Thoracic aorta (tissue), 2 donors: ENCODE measurements around the gene PRKAA2. TPM values are rescaled to one million over a fixed set of nuclear protein-coding genes. Genes with fewer than 3 reads are reported as not detected.
A peak's percentile ranks its signal among the peaks of the same experiment; 100 is the strongest.
"Not testable (repeated sequence)": the region's sequence is repeated elsewhere in the genome, so short reads cannot be mapped to it uniquely, and the experiment has no call there.

Experiments used
- ATAC-seq: fragments of 150-250 bp; one replicate; pipeline ENCODE4 v1.8.0; 2017; ENCODE audit warnings: low read depth; ENCODE audit not compliant: insufficient number of reproducible peaks, low FRiP score
- DNase-seq: peaks from one replicate; pipeline ENCODE4 v3.0.0-alpha.2; 2020; ENCODE audit warnings: low spot score
- H3K27ac ChIP-seq, 2 donors: fragments of 200-600 bp; sonication (generic); 1 replicate in 1 of 2; 2 replicates in 1 of 2; pipeline ENCODE4 v1.5.1; 2016; ENCODE audit warnings: mild to moderate bottlenecking in 2 of 2, moderate library complexity in 2 of 2
- H3K27me3 ChIP-seq: fragments of 200-600 bp; sonication (generic); replicated peaks from 2 replicates; pipeline ENCODE4 v1.6.0; 2016; ENCODE audit warnings: mild to moderate bottlenecking; ENCODE audit not compliant: insufficient read depth
- H3K36me3 ChIP-seq: fragments of 200-600 bp; sonication (generic); one replicate; pipeline ENCODE4 v1.5.1; 2016
- H3K4me1 ChIP-seq, 2 donors: fragments of 200-600 bp; sonication (generic); 1 replicate in 1 of 2; 2 replicates in 1 of 2; pipeline versions ENCODE4 v1.5.1 to v1.6.0; 2016; ENCODE audit warnings: low read depth in 2 of 2, mild to moderate bottlenecking in 1 of 2; ENCODE audit not compliant: control insufficient read depth in 1 of 2
- H3K4me3 ChIP-seq: fragments of 200-600 bp; sonication (generic); 2 replicates; pipeline ENCODE4 v1.5.1; 2016; ENCODE audit warnings: mild to moderate bottlenecking
- H3K9me3 ChIP-seq: fragments of 200-600 bp; sonication (generic); 2 replicates; pipeline ENCODE4 v1.5.1; 2016
- total RNA-seq, 2 donors: library from RNA; depleted of rRNA; stranded (reverse); fragments of >200 nt; gene quantifications; one replicate each; pipeline versions ENCODE4 v1.1.0 to v1.2.3, GENCODE V29; 2016
- TF ChIP-seq, protein P1 (sequence below): fragments of 200-600 bp; sonication (generic); IDR thresholded peaks from one replicate; pipeline ENCODE4 v1.5.1; 2019; ENCODE audit warnings: antibody characterized with exemption

PRKAA2 gene
- total RNA-seq = 10 to 100 TPM in 1 of 2 donors, 1 to 10 TPM in 1; 9.2 to 16.9 TPM

GRCh38 chr1:56644919-56645676 is at the start of gene PRKAA2:
Gene PRKAA2 (plus strand): TSS chr1:56645314. CDS start chr1:56645388, 74 bp downstream.
- H3K4me1 ChIP-seq = peaks cover 4 to 15% of the 10 kb centered on the region in 2 donors
- H3K36me3 ChIP-seq = no peaks in the 10 kb centered on the region
- peak within 1 kb of the TSS; percentile 13 to 60 for H3K27ac ChIP-seq
- ATAC-seq = peak; percentile 44
- no peaks in the 10 kb centered on the region for H3K27me3 ChIP-seq
- no peak for DNase-seq
- TF ChIP-seq, protein P1, sequence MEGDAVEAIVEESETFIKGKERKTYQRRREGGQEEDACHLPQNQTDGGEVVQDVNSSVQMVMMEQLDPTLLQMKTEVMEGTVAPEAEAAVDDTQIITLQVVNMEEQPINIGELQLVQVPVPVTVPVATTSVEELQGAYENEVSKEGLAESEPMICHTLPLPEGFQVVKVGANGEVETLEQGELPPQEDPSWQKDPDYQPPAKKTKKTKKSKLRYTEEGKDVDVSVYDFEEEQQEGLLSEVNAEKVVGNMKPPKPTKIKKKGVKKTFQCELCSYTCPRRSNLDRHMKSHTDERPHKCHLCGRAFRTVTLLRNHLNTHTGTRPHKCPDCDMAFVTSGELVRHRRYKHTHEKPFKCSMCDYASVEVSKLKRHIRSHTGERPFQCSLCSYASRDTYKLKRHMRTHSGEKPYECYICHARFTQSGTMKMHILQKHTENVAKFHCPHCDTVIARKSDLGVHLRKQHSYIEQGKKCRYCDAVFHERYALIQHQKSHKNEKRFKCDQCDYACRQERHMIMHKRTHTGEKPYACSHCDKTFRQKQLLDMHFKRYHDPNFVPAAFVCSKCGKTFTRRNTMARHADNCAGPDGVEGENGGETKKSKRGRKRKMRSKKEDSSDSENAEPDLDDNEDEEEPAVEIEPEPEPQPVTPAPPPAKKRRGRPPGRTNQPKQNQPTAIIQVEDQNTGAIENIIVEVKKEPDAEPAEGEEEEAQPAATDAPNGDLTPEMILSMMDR = no peak
- peak within 1 kb of the TSS; percentile 83 for H3K4me3 ChIP-seq
- H3K9me3 ChIP-seq = no peaks in the 10 kb centered on the region

- not testable (repeated sequence) for H3K9me3 ChIP-seq, H3K27ac ChIP-seq, DNase-seq, H3K36me3 ChIP-seq, H3K4me3 ChIP-seq, ATAC-seq, H3K4me1 ChIP-seq, H3K27me3 ChIP-seq
These were observed 49.5 kb upstream of the PRKAA2 start for GRCh38 chr1:56595397-56596191.

DNA sequence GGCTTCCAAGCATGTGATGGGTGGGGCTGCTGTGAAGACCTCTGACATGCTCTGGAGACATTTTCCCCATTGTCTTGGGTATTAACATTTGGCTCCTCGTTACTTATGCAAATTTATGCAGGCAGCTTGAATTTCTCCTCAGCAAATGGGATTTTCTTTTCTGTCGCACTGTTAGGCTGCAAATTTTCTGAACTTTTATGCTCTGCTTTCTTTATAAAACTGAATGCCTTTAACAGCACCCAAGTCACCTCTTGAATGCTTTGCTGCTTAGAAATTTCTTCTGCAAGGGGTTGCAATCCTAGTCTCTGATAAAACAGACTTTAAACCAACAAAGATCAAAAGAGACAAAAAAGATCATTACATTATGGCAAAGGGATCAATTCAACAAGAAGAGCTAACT is 35.0 kb upstream of the PRKAA2 start:
- not testable (repeated sequence) for H3K36me3 ChIP-seq, H3K27me3 ChIP-seq, H3K4me3 ChIP-seq, DNase-seq, ATAC-seq, H3K9me3 ChIP-seq, H3K27ac ChIP-seq, H3K4me1 ChIP-seq

- not testable (repeated sequence) for ATAC-seq, H3K4me1 ChIP-seq, H3K4me3 ChIP-seq, H3K27me3 ChIP-seq, H3K27ac ChIP-seq, H3K9me3 ChIP-seq, DNase-seq, H3K36me3 ChIP-seq
These were observed 34.3 kb upstream of the PRKAA2 start for GRCh38 chr1:56610770-56611169.

DNA sequence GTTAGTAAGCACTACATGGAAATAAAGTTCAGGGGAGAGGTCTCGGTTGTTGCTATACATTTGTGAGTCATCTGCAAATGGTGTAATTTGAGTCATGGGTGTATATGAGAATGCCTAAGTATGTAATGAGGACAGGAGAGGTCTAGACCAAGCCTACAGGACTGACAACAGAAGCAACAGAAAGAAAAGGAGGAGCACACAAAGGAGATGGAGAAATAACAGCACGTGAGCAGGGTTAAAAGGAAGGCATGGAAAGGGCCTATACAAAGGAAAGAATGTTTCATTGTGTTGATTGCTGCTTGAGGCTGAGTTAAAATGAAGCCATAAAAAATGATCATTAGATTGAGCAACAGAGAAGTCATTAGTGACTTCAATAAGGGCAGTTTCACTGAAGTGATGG is 28.0 kb upstream of the PRKAA2 start:
- TF ChIP-seq, protein P1 = no peak
- no peak for ATAC-seq
- DNase-seq = no peak
- no peaks in the 10 kb centered on the region for H3K27me3 ChIP-seq
- no peaks in the 10 kb centered on the region for H3K9me3 ChIP-seq
- no peaks in the 10 kb centered on the region for H3K4me1 ChIP-seq
- H3K36me3 ChIP-seq = no peaks in the 10 kb centered on the region
- no peak overlapping the region for H3K4me3 ChIP-seq
- no peak overlapping the region for H3K27ac ChIP-seq

DNA sequence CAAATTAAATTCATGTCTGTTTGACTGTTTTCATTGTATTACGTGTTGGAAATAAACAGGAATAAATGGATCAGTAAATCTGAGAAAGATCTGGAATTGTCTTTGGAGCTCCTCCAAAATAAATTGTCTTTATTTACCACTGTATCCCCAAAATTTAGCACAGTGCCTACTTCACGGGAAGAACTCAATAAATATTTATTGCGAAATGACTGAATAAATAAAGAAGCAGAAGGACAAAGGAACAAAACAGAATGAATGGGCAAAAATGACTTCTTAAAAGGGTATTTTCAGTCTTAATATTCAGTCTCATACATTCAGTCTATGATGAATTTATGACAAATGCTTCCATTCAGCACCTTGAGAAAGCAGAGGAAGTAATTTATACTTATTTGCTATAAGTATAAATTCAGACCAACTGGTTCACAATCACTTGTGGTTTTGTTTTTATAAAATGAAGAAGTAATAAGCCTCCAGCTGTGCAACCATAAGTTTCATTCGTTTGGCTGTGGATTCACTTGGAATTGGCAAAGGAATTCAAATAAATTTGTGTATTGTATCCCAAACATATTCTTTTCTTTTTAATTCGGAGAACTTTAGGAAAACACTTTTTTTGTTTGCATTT is 19.2 kb upstream of the PRKAA2 start:
- H3K27ac ChIP-seq = no peak overlapping the region
- no peaks in the 10 kb centered on the region for H3K9me3 ChIP-seq
- no peaks in the 10 kb centered on the region for H3K36me3 ChIP-seq
- H3K4me3 ChIP-seq = no peak overlapping the region
- DNase-seq (no peak), ATAC-seq (no peak)
- no peaks in the 10 kb centered on the region for H3K27me3 ChIP-seq
- TF ChIP-seq, protein P1 = no peak
- H3K4me1 ChIP-seq = no peaks in the 10 kb centered on the region
